Body of pancreas (tissue), 4 donors: ENCODE measurements around the gene OR4C6. TPM values are rescaled to one million over a fixed set of nuclear protein-coding genes. Genes with fewer than 3 reads are reported as not detected.

Experiments
- ATAC-seq: fragments of 150-250 bp; one replicate; pipeline ENCODE4 v1.9.1; 2016
- DNase-seq, 4 donors: peaks; one replicate each; pipeline ENCODE4 v3.0.0-alpha.2; 2019
- H3K27ac ChIP-seq, 4 donors: fragments of 200-600 bp; sonication (generic); 1 replicate in 3 of 4; 2 replicates in 1 of 4; pipeline versions ENCODE4 v1.5.1 to v1.6.1; 2016 to 2019; ENCODE audit warnings: mild to moderate bottlenecking in 1 of 4, mixed read lengths in 1 of 4, moderate library complexity in 1 of 4
- H3K27me3 ChIP-seq, 2 donors: fragments of 200-600 bp; sonication (generic); one replicate each; pipeline ENCODE4 v1.6.0; 2016; ENCODE audit warnings: mild to moderate bottlenecking in 1 of 2
- H3K36me3 ChIP-seq, 2 donors: fragments of 200-600 bp; sonication (generic); replicated peaks in 1 of 2; 2 replicates each; pipeline ENCODE4 v1.5.1; 2016; ENCODE audit warnings: low read depth in 2 of 2; ENCODE audit not compliant: insufficient read depth in 1 of 2
- H3K4me1 ChIP-seq: fragments of 200-600 bp; sonication (generic); one replicate; pipeline ENCODE4 v1.6.0; 2016
- H3K4me3 ChIP-seq, 2 donors: fragments of 200-600 bp; sonication (generic); 1 replicate in 1 of 2; 2 replicates in 1 of 2; pipeline ENCODE4 v1.5.1; 2016 to 2019
- H3K9me3 ChIP-seq, 3 donors: fragments of 200-600 bp; sonication (generic); 1 replicate in 2 of 3; 2 replicates in 1 of 3; pipeline ENCODE4 v1.5.1; 2016
- POLR2A ChIP-seq, 3 donors: fragments of 450-650 bp; IDR thresholded peaks; one replicate each; pipeline ENCODE4 v1.6.1; 2016; ENCODE audit warnings: antibody characterized with exemption in 3 of 3, mild to moderate bottlenecking in 2 of 3
- WGBS, 2 donors: methylation state at CpG; one replicate each; pipeline ENCODE4 v1.1.5; 2017; 5-methylcytosine and 5-hydroxymethylcytosine counted together
- intact Hi-C: fragments of 100-400 bp; cut with DNase I; formaldehyde crosslinking; loops from one replicate; pipeline ENCODE4 v1.15.1; 2023
- total RNA-seq, 2 donors: library from RNA; depleted of rRNA; stranded (reverse); fragments of >200 nt; gene quantifications; one replicate each; pipeline ENCODE4 v1.1.0, GENCODE V29; 2016
- TF ChIP-seq, protein P1 (sequence below), 7 experiments: fragments of 450-650 bp in 4 of 7; fragments of 200-600 bp in 3 of 7; sonication (generic) in 3 of 7; IDR thresholded peaks; one replicate each; pipeline ENCODE4 v1.5.1; 2016 to 2019; ENCODE audit warnings: antibody characterized with exemption in 7 of 7

The OR4C6 gene
- total RNA-seq, 2 donors from 2014 or later: not detected

- intact Hi-C loops: no loop called here
- no peak overlapping the region for H3K4me3 ChIP-seq
- no peak for DNase-seq
- H3K4me1 ChIP-seq: no peaks in the 10 kb centered on the region
- no peak for ATAC-seq
- no peaks in the 10 kb centered on the region for H3K9me3 ChIP-seq
- no peaks in the 10 kb centered on the region for H3K36me3 ChIP-seq
- H3K27me3 ChIP-seq: no peaks in the 10 kb centered on the region
- no peak overlapping the region for H3K27ac ChIP-seq
- TF ChIP-seq, protein P1, sequence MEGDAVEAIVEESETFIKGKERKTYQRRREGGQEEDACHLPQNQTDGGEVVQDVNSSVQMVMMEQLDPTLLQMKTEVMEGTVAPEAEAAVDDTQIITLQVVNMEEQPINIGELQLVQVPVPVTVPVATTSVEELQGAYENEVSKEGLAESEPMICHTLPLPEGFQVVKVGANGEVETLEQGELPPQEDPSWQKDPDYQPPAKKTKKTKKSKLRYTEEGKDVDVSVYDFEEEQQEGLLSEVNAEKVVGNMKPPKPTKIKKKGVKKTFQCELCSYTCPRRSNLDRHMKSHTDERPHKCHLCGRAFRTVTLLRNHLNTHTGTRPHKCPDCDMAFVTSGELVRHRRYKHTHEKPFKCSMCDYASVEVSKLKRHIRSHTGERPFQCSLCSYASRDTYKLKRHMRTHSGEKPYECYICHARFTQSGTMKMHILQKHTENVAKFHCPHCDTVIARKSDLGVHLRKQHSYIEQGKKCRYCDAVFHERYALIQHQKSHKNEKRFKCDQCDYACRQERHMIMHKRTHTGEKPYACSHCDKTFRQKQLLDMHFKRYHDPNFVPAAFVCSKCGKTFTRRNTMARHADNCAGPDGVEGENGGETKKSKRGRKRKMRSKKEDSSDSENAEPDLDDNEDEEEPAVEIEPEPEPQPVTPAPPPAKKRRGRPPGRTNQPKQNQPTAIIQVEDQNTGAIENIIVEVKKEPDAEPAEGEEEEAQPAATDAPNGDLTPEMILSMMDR (IDR thresholded peaks at IDR 0.05): no peak
- TF ChIP-seq POLR2A (IDR thresholded peaks at IDR 0.05): no peak
- WGBS, 2 donors: 56 to 75% methylated on average over 3 of the region's 3 CpGs
Observed at GRCh38 chr11:55697817-55698216, 35.8 kb downstream of the OR4C6 start.

GRCh38 chr11:55701429-55701828 lies 39.4 kb downstream of the OR4C6 start:
- Histone ChIP-seq H3K27me3 (no peaks in the 10 kb centered on the region), H3K27ac (no peak overlapping the region), H3K4me3 (no peak overlapping the region), H3K4me1 (no peaks in the 10 kb centered on the region), H3K9me3 (no peaks in the 10 kb centered on the region), H3K36me3 (no peaks in the 10 kb centered on the region)
- no peak for TF ChIP-seq POLR2A (IDR thresholded peaks at IDR 0.05)
- TF ChIP-seq, protein P1 (IDR thresholded peaks at IDR 0.05): no peak
- intact Hi-C loops: no loop called here
- 63 to 70% methylated on average over 3 to 4 of the region's 4 CpGs for WGBS, 2 donors
- DNase-seq (no peak), ATAC-seq (no peak)

DNA sequence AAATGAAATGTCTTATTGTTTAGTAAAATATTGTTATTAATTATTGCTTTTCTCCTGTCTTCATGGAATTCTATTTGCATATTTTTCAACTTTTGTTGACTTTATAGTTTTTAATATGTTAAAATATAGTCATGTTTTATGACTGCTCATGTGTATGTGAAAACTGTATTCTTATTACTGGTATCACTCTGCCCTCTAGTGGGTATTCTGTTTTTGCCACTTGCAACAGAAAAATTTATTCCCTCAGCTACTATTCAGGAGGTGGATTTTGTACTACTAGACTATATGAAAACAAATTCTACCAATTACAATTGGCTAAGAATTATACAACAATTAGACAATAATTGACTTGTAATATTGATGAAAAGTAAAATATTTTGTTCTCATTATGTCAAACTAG lies 45.0 kb downstream of the OR4C6 start:
- ATAC-seq (no peak), DNase-seq (no peak)
- Histone ChIP-seq H3K4me3 (no peak overlapping the region), H3K4me1 (no peaks in the 10 kb centered on the region), H3K9me3 (no peaks in the 10 kb centered on the region), H3K27ac (no peak overlapping the region), H3K27me3 (no peaks in the 10 kb centered on the region), H3K36me3 (no peaks in the 10 kb centered on the region)
- intact Hi-C loops: no loop called here
- TF ChIP-seq, protein P1 (IDR thresholded peaks at IDR 0.05): peak in 6 of 7 experiments; percentile 11 to 42 (median 26)
- TF ChIP-seq POLR2A (IDR thresholded peaks at IDR 0.05): no peak

DNA sequence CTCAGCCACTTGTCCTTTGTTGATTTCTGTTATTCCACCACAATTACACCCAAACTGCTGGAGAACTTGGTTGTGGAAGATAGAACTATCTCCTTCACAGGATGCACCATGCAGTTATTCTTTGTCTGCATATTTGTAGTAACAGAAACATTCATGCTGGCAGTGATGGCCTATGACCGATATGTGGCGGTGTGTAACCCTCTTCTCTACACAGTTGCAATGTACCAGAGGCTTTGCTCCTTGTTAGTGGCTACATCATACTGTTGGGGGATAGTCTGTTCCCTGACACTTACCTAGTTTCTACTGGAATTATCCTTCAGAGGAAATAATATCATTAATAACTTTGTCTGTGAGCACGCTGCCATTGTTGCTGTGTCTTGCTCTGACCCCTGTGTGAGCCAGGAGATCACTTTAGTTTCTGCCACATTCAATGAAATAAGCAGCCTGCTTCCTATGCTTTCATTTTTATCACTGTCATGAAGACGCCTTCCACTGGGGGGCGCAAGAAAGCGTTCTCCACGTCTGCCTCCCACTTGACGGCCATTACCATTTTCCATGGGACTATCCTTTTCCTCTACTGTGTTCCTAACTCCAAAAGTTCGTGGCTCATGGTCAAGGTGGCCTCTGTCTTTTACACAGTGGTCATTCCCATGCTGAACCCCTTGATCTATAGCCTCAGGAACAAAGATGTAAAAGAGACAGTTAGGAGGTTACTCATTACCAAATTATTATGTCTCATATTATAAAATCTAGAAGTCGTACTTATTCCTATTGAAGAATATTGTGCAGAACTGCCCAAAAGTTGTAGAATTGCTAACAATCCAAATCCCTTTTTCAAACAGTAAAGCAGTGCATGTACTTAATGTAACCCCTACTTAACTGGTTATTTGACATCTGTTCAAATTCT lies 53.2 kb downstream of the OR4C6 start:
- Histone ChIP-seq H3K27ac (no peak overlapping the region), H3K4me3 (no peak overlapping the region), H3K27me3 (no peaks in the 10 kb centered on the region), H3K36me3 (no peaks in the 10 kb centered on the region), H3K4me1 (no peaks in the 10 kb centered on the region), H3K9me3 (no peaks in the 10 kb centered on the region)
- 21 to 28% methylated on average over 10 of the region's 10 CpGs for WGBS, 2 donors
- no peak for ATAC-seq
- TF ChIP-seq, protein P1 (IDR thresholded peaks at IDR 0.05): peak in 1 of 7 experiments; percentile 8
- no peak for TF ChIP-seq POLR2A (IDR thresholded peaks at IDR 0.05)
- DNase-seq: no peak
- intact Hi-C loops: no loop called here

Other genes with a start within 250 kb of the OR4C6 start
- gene OR4C15, start 107.7 kb upstream of the OR4C6 start, total RNA-seq: not detected
- gene OR4C16, start 90.1 kb upstream of the OR4C6 start, total RNA-seq: not detected
- gene OR4C11, start 54.6 kb upstream of the OR4C6 start, total RNA-seq: not detected
- not detected for gene OR4P4, start 27.1 kb upstream of the OR4C6 start, total RNA-seq
- gene OR4S2, start 13.9 kb upstream of the OR4C6 start, total RNA-seq: not detected
- not detected for gene OR5D13, start 111.2 kb downstream of the OR4C6 start, total RNA-seq
- gene OR5D14, start 133.4 kb downstream of the OR4C6 start, total RNA-seq: not detected
- gene OR5L1, start 149.2 kb downstream of the OR4C6 start, total RNA-seq: not detected
- gene OR5D18, start 157.4 kb downstream of the OR4C6 start, total RNA-seq: not detected
- not detected for gene OR5L2, start 165.0 kb downstream of the OR4C6 start, total RNA-seq
- gene OR5D16, start 176.6 kb downstream of the OR4C6 start, total RNA-seq: not detected
- gene TRIM51, start 221.1 kb downstream of the OR4C6 start, total RNA-seq: not detected